ENCODE results near the gene CALCOCO1. TPM values are rescaled to one million over a fixed set of nuclear protein-coding genes. Genes with fewer than 3 reads are reported as not detected.

CALCOCO1 gene
- total and polyA plus RNA-seq, 2 experiments from 2014 or later = 71.3 to 74.4 TPM

DNA sequence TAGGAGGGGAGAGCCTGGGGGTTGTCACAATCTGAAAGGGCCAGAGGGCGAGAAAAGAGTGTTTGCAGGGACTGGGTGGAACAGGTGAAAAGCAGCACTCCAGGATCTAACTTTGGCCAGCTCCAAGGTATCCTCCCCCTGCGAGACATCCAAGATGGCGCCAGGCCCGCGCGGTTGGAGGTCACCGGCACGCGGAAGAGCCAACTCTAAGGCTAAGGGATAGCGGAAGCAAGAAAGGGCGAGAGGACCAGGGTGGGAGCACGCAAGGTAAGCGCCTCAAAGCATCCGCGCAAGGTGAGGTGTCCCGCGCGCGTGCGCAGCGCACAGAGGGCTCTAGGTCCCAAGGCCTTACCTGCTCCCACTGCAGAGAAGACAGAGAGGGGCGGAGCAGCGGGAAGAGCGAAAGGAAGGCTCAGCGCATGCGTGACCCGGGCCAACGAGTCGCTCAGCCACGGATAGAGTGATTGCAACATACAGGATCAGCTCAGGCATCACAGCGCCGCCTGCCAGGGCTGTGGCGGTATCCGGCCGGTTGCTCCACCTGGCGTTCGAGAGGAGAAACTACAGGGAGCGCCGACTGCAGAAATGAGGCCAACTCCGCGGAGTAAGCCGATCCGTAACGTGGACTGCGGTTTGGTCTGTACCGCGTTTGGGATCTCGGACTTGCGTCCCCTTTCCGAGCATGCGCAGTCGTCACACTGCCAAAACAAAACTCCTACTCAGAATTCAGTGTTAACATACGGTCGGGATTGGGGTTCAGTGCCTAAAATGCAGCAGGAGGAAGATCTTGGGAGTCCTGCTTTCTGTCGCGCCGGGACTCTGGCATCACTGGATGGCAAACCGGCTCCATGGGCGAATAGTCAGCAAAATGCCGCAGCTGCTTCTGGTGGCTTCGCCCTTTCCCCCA lies 51.3 kb downstream of the CALCOCO1 start, which contains the start of gene ATP5MC2:
Gene ATP5MC2 (minus strand): TSS at position 383 of the 907 bp plus-strand sequence. CDS start 3,469 bp downstream, outside the sequence.
- Histone ChIP-seq H3K4me1 (ENCODE audit: insufficient read depth) (peaks cover 29% of the 10 kb centered on the region), H3K27me3 (peaks cover 8% of the 10 kb centered on the region), H3K9me2 (replicated peaks; ENCODE audit: insufficient read depth) (no peaks in the 10 kb centered on the region), H3K79me2 (peaks cover 33% of the 10 kb centered on the region), H3K4me2 (peak within 1 kb of the TSS; percentile 85), H4K20me1 (ENCODE audit: insufficient read depth, poor library complexity, severe bottlenecking) (no peaks in the 10 kb centered on the region), H3K27ac (peak within 1 kb of the TSS; percentile 90), H3K36me3 (replicated peaks; ENCODE audit: insufficient read depth, low read depth) (no peaks in the 10 kb centered on the region), H3K4me3 (peak within 1 kb of the TSS; percentile 73), H3K9me3 (ENCODE audit: low read depth) (no peaks in the 10 kb centered on the region), H2AFZ (peak within 1 kb of the TSS; percentile 93)
- peak; percentile 100 for TF ChIP-seq CTCF (IDR thresholded peaks at IDR 0.05; ENCODE audit: poor library complexity)
- TF ChIP-seq EZH2phosphoT487 (IDR thresholded peaks at IDR 0.05; ENCODE audit: low read depth, severe bottlenecking, unreplicated experiment) = no peak
- no peak for TF ChIP-seq EZH2 (IDR thresholded peaks at IDR 0.05; ENCODE audit: borderline replicate concordance)
- peak; percentile 99 for DNase-seq (ENCODE audit: low spot score)
- 5% methylated on average over 56 of the region's 61 CpGs for WGBS (ENCODE audit: low lambda C conversion rate, missing lambda C conversion rate)

DNA sequence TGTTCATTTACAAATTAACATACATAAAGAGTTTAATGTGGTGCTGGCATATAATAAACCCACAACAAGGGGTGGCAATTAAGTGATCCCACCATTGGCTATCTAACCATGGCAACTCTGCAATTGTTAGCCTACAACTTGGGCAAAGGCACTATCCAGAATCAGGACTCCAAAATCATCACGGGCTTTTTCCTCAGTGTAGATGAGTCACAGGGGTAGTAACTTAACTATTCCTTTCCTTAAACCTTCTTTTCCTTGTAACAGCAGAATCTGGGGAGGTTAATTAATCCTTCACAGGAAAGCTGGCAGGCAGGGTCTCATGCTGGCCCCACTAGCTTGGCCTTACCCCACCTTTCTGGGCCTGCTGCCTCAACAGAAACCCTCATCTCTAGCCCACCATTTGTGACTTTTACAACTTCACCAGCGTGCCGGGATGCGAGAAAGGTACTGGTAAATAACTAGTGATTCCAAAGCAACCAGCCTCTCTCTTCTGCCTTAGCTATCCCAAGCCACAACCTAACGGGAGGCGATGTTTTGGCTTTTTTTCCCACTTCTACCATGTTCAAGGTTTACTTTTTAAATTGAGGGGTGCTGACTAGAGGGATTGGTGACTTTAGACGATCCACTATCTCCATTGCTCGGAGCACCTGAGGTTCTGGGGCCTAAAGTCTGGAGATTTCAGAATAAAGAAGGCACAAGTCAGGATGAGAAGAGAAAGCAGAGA lies 52.1 kb downstream of the CALCOCO1 start:
- Histone ChIP-seq H2AFZ (peak overlapping the region; percentile 84), H3K36me3 (replicated peaks; ENCODE audit: insufficient read depth, low read depth) (no peaks in the 10 kb centered on the region), H3K4me3 (peak overlapping the region; percentile 73), H3K27ac (peak overlapping the region; percentile 89), H3K4me1 (ENCODE audit: insufficient read depth) (peaks cover 29% of the 10 kb centered on the region), H3K27me3 (peaks cover 8% of the 10 kb centered on the region), H3K79me2 (peaks cover 34% of the 10 kb centered on the region), H3K9me2 (replicated peaks; ENCODE audit: insufficient read depth) (no peaks in the 10 kb centered on the region), H3K9me3 (ENCODE audit: low read depth) (no peaks in the 10 kb centered on the region), H4K20me1 (ENCODE audit: insufficient read depth, poor library complexity, severe bottlenecking) (no peaks in the 10 kb centered on the region), H3K4me2 (peak overlapping the region; percentile 84)
- TF ChIP-seq EZH2 (IDR thresholded peaks at IDR 0.05; ENCODE audit: borderline replicate concordance) (no peak), CTCF (IDR thresholded peaks at IDR 0.05; ENCODE audit: poor library complexity) (no peak)
- no peak for DNase-seq (ENCODE audit: low spot score)
- WGBS (ENCODE audit: low lambda C conversion rate, missing lambda C conversion rate) = 74% methylated on average over 8 of the region's 8 CpGs

- Histone ChIP-seq H2AFZ (no peak overlapping the region), H4K20me1 (ENCODE audit: insufficient read depth, poor library complexity, severe bottlenecking) (no peaks in the 10 kb centered on the region), H3K4me1 (ENCODE audit: insufficient read depth) (peaks cover 7% of the 10 kb centered on the region), H3K4me2 (no peak overlapping the region), H3K27ac (no peak overlapping the region), H3K9me2 (replicated peaks; ENCODE audit: insufficient read depth) (no peaks in the 10 kb centered on the region), H3K9me3 (ENCODE audit: low read depth) (no peaks in the 10 kb centered on the region), H3K4me3 (no peak overlapping the region), H3K27me3 (no peaks in the 10 kb centered on the region), H3K36me3 (replicated peaks; ENCODE audit: insufficient read depth, low read depth) (no peaks in the 10 kb centered on the region), H3K79me2 (peaks cover 34% of the 10 kb centered on the region)
- DNase-seq (ENCODE audit: low spot score) = no peak
- TF ChIP-seq CTCF (IDR thresholded peaks at IDR 0.05; ENCODE audit: poor library complexity) (no peak), EZH2 (IDR thresholded peaks at IDR 0.05; ENCODE audit: borderline replicate concordance) (no peak), EZH2phosphoT487 (IDR thresholded peaks at IDR 0.05; ENCODE audit: low read depth, severe bottlenecking, unreplicated experiment) (no peak)
These were observed 56.3 kb downstream of the CALCOCO1 start for GRCh38 chr12:53670971-53671370.

Measured in hepatocyte (in vitro differentiated cells).